Neuron (in vitro differentiated cells): Measurements from ENCODE around the gene EXOC6.

Experiments used
- H2AFZ ChIP-seq: one replicate; pipeline ENCODE4 v1.6.1; 2013; ENCODE audit warnings: low read depth, mild to moderate bottlenecking, inconsistent platforms, low read length, moderate library complexity
- H3K27me3 ChIP-seq: one replicate; pipeline ENCODE4 v1.6.1; 2013; ENCODE audit warnings: low read length; ENCODE audit not compliant: insufficient read depth
- H3K36me3 ChIP-seq: one replicate; pipeline ENCODE4 v1.6.1; 2013; ENCODE audit warnings: low read length; ENCODE audit not compliant: insufficient read depth
- H3K4me1 ChIP-seq: one replicate; pipeline ENCODE4 v1.6.1; 2013; ENCODE audit warnings: low read length; ENCODE audit not compliant: insufficient read depth
- H3K4me3 ChIP-seq: 2 replicates; pipeline ENCODE4 v1.5.1; 2013; ENCODE audit warnings: mild to moderate bottlenecking, low read length, moderate library complexity
- H3K9me3 ChIP-seq: one replicate; pipeline ENCODE4 v1.6.1; 2013; ENCODE audit warnings: low read length

The EXOC6 gene

GRCh38 chr10:92993699-92994272, 145.5 kb downstream of the EXOC6 start:
- H3K4me1 ChIP-seq = peaks cover 64% of the 10 kb centered on the region
- H3K9me3 ChIP-seq = no peaks in the 10 kb centered on the region
- no peak overlapping the region for H3K4me3 ChIP-seq
- H3K36me3 ChIP-seq = no peaks in the 10 kb centered on the region
- no peaks in the 10 kb centered on the region for H3K27me3 ChIP-seq
- H2AFZ ChIP-seq = no peak overlapping the region

DNA sequence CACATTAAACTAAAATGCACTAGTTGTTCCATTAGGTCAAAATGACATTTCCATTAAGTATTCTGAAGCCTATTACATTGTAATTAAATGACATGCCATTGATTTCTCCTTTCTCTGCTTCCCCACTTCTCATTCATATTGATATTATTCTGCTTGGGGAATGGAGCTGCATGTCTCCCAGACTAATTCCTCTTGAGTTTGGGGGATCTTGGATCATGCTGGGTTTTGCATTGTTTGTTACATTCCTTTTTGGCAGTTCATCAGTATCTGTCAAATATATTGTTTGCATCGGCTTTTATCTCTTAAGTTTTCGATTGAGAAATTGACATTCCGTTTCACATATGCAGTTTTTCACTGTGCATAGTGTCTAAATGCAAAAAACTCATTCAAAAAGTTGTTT, 147.2 kb downstream of the EXOC6 start:
- H3K9me3 ChIP-seq = no peaks in the 10 kb centered on the region
- no peak overlapping the region for H3K4me3 ChIP-seq
- H2AFZ ChIP-seq = no peak overlapping the region
- no peaks in the 10 kb centered on the region for H3K36me3 ChIP-seq
- peaks cover 61% of the 10 kb centered on the region for H3K4me1 ChIP-seq
- H3K27me3 ChIP-seq = no peaks in the 10 kb centered on the region

DNA sequence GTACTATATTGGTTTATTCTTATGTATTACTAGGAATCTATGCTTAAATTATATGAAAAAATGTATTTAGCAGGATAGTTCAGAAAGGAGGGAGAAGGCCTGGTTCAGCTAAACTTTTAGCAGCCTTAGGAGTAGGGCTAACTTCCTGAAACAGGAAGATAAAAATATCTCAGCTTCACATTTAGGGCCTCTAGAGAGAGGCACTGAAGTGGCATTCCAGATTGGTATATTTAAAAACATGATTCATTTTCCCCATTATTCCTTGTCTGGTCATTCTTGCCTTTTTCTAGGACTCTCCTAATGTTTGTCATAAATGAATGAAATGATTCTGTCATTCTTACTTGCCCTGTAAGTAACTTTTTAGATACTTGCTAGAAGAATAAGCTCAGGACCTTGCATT, 149.3 kb downstream of the EXOC6 start:
- no peak overlapping the region for H2AFZ ChIP-seq
- no peaks in the 10 kb centered on the region for H3K36me3 ChIP-seq
- peaks cover 57% of the 10 kb centered on the region for H3K4me1 ChIP-seq
- H3K9me3 ChIP-seq = no peaks in the 10 kb centered on the region
- no peaks in the 10 kb centered on the region for H3K27me3 ChIP-seq
- H3K4me3 ChIP-seq = no peak overlapping the region

GRCh38 chr10:92999191-92999590, 150.9 kb downstream of the EXOC6 start:
- H3K4me3 ChIP-seq = no peak overlapping the region
- H3K36me3 ChIP-seq = no peaks in the 10 kb centered on the region
- no peaks in the 10 kb centered on the region for H3K9me3 ChIP-seq
- H3K27me3 ChIP-seq = no peaks in the 10 kb centered on the region
- peaks cover 42% of the 10 kb centered on the region for H3K4me1 ChIP-seq
- H2AFZ ChIP-seq = no peak overlapping the region

GRCh38 chr10:93006435-93007039, 158.2 kb downstream of the EXOC6 start:
- peaks cover 2% of the 10 kb centered on the region for H3K9me3 ChIP-seq
- no peak overlapping the region for H3K4me3 ChIP-seq
- no peak overlapping the region for H2AFZ ChIP-seq
- peaks cover 7% of the 10 kb centered on the region for H3K4me1 ChIP-seq
- no peaks in the 10 kb centered on the region for H3K36me3 ChIP-seq
- no peaks in the 10 kb centered on the region for H3K27me3 ChIP-seq

DNA sequence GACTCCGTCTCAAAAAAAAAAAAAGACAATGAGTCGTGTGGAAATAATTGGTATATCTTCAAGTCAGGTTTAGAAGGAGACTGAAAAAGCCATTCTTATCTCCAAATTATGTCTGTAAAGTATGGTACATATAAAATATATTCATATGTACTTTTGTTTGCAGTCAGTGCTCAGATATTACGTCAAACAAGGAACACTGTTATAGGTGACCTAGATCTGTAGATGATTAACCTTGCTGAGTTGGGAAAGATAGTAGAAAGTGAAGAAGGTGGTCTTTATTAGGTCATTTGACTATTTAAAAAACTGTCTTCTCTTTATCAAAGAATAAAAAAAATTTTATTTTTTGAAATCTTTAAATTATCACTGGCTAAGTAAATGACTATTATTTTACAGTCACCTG, 167.4 kb downstream of the EXOC6 start:
- Histone ChIP-seq H3K4me1 (no peaks in the 10 kb centered on the region), H3K4me3 (no peak overlapping the region), H3K9me3 (peaks cover 4% of the 10 kb centered on the region), H3K36me3 (peaks cover 19% of the 10 kb centered on the region), H3K27me3 (no peaks in the 10 kb centered on the region), H2AFZ (no peak overlapping the region)

- H3K4me3 ChIP-seq = no peak overlapping the region
- H3K27me3 ChIP-seq = no peaks in the 10 kb centered on the region
- H2AFZ ChIP-seq = no peak overlapping the region
- H3K4me1 ChIP-seq = peaks cover 20% of the 10 kb centered on the region
- H3K36me3 ChIP-seq = peaks cover 1% of the 10 kb centered on the region
- peaks cover 6% of the 10 kb centered on the region for H3K9me3 ChIP-seq
These were observed 174.8 kb downstream of the EXOC6 start for GRCh38 chr10:93023013-93023650.

DNA sequence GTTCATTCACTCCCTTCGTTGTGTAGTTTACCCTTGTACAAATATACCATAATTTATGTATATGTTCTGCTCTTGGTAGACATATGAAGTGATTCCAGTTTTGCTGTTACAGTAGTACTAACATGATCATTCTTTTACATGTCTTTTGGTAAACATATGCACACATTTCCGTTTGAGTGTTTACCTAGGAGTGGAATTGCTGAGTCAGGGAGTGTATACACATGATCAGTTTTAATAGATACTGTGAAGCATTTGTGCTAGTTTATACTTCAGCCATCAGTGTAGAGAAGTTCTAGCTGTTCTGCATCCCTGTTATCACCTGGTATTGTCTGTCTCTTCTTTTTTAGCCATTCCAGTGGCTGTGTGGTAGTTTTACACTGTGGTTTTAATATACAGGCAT, 177.8 kb downstream of the EXOC6 start:
- H3K4me3 ChIP-seq = no peak overlapping the region
- no peaks in the 10 kb centered on the region for H3K27me3 ChIP-seq
- peaks cover 4% of the 10 kb centered on the region for H3K36me3 ChIP-seq
- H2AFZ ChIP-seq = no peak overlapping the region
- peaks cover 6% of the 10 kb centered on the region for H3K9me3 ChIP-seq
- peaks cover 20% of the 10 kb centered on the region for H3K4me1 ChIP-seq

DNA sequence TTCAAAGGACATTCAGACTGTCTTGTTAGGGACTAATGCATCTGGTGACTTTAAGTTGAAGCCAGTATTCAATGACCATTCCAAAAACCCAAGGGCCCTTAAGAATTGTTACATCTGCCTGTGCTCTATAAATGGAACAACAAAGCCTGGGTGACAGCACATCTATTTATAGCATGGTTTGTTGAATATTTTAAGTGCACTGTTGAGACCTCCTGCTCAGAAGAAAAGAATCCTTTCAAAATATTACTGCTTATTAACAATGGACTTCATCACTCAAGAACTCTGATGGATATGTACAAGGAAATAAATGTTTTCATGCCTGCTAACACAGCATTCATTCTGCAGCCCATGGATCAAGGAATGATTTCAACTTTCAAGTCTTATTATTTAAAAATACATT, 179.2 kb downstream of the EXOC6 start:
- H3K4me3 ChIP-seq = no peak overlapping the region
- H3K4me1 ChIP-seq = peaks cover 10% of the 10 kb centered on the region
- peaks cover 6% of the 10 kb centered on the region for H3K9me3 ChIP-seq
- H3K36me3 ChIP-seq = peaks cover 4% of the 10 kb centered on the region
- no peak overlapping the region for H2AFZ ChIP-seq
- H3K27me3 ChIP-seq = no peaks in the 10 kb centered on the region

- Histone ChIP-seq H3K9me3 (peaks cover 6% of the 10 kb centered on the region), H2AFZ (no peak overlapping the region), H3K27me3 (no peaks in the 10 kb centered on the region), H3K36me3 (peaks cover 4% of the 10 kb centered on the region), H3K4me3 (no peak overlapping the region), H3K4me1 (no peaks in the 10 kb centered on the region)
These were observed 180.6 kb downstream of the EXOC6 start for GRCh38 chr10:93028883-93029282.

DNA sequence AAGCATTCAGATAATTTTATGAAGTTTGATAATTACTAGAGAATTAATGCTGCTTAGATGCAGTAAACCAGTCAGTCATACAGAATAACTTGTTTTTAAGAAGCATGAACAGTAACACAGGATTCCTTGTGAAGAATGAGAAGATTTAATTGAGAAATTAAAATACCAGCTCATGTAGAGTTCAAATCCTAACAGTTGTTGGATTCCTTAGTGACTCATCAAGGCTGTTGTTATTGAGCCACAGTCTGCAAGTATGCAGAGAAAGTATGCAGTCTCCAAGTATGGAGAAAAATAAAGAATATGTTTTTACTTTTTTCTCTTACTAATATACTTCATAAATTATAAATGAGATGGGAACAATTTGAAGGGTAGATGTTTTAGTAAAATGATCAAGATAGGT, 182.1 kb downstream of the EXOC6 start:
- H2AFZ ChIP-seq = no peak overlapping the region
- peaks cover 6% of the 10 kb centered on the region for H3K9me3 ChIP-seq

GRCh38 chr10:93032105-93032808, 183.9 kb downstream of the EXOC6 start:
- peaks cover 2% of the 10 kb centered on the region for H3K9me3 ChIP-seq
- no peak overlapping the region for H3K4me3 ChIP-seq
- no peaks in the 10 kb centered on the region for H3K27me3 ChIP-seq
- H3K36me3 ChIP-seq = peaks cover 4% of the 10 kb centered on the region
- no peak overlapping the region for H2AFZ ChIP-seq
- no peaks in the 10 kb centered on the region for H3K4me1 ChIP-seq

More for the DNA sequence above, 182.1 kb downstream of the EXOC6 start:
- H3K4me3 ChIP-seq = no peak overlapping the region
- no peaks in the 10 kb centered on the region for H3K4me1 ChIP-seq
- H3K36me3 ChIP-seq = peaks cover 4% of the 10 kb centered on the region
- H3K27me3 ChIP-seq = no peaks in the 10 kb centered on the region

- H3K9me3 ChIP-seq = no peaks in the 10 kb centered on the region
- no peak overlapping the region for H2AFZ ChIP-seq
- peaks cover 4% of the 10 kb centered on the region for H3K36me3 ChIP-seq
- no peak overlapping the region for H3K4me3 ChIP-seq
- H3K4me1 ChIP-seq = no peaks in the 10 kb centered on the region
- no peaks in the 10 kb centered on the region for H3K27me3 ChIP-seq
These were observed 184.5 kb downstream of the EXOC6 start for GRCh38 chr10:93032809-93033137.
